Measurements from ENCODE around the gene SPATS2L.
A peak's percentile ranks its signal among the peaks of the same experiment; 100 is the strongest.

Gene SPATS2L

DNA sequence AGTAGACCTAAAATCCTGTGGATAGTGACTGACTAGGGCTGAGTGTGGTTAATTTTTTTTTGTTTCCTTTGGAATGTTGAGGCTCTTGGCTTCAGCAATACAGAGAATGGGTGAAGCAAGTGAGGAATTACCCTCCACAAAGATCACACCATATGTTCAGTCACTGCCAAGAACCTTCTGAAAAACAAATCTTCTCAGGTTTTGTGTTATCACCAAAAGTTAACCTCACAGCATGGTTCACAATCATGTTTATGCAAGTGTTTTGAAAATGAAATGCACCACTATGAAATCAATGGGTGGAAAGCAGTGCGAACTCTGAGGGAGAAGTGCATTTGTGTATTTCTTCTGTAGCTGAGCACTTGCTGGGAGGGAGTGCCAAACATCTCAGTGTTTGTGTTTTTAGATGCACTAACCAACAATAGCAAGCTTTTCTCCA lies 44.4 kb downstream of the SPATS2L start:
- no peak for DNase-seq (ENCODE audit: low read depth in 2 of 2)

DNA sequence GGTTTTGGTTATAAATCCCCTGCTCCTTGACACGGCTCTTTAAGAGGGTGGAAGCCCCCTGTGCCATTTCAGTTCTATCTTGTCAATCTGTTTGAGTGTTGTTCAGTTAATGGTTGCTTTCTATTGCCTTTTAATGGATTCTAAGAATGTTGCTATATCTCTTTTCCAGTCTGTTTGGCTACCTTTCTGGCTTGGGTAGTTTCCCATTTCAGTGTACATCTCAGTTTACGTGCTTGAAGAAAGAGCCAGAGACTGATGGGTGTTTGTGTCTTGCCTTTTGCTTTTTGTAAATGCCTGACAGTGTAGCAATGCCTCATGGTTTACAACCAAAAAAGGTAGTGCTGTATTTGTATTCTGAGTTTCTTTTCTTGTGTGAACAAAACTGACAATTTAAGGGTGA lies 45.3 kb downstream of the SPATS2L start:
- DNase-seq (ENCODE audit: low read depth in 2 of 2), result no peak

DNA sequence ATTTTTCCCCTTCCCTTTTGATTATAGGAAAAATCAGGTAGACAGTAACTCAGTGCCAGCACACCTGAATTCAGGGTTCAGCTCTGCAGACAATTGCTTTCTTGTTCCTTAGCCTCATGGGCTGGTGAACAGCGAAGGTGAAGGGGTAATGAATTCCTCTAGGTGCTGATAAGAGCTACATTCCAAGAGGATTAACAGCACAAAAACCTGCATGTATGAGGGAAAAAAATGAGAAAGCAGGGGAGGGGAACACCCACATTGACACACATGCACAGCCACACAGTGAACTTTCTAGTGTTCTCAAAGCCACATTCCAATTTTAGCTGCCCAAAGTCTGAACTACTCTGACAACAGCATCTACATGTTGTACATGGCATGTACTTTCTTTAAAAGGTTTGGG lies 46.1 kb downstream of the SPATS2L start:
- no peak for DNase-seq (ENCODE audit: low read depth in 2 of 2)

DNA sequence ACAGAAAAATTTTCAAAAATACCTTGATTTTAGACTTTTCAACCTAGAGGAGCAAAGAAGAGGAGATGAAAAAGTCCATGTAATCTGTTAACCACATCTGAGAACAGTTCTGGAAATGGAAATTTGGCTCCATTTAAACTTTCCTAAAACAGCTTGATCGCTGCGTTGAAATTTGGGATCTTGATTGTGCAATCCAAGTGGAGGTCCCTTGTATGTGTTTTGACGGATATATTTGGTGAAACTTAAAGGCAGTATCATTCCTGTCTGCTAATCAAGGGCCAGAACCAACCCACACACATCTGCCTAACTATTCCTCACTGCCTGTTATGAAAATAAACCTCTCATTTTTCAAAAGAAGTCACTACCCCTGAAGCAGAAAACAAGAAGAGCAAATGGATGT lies 46.6 kb downstream of the SPATS2L start:
- DNase-seq (ENCODE audit: low read depth in 2 of 2), result no peak

DNA sequence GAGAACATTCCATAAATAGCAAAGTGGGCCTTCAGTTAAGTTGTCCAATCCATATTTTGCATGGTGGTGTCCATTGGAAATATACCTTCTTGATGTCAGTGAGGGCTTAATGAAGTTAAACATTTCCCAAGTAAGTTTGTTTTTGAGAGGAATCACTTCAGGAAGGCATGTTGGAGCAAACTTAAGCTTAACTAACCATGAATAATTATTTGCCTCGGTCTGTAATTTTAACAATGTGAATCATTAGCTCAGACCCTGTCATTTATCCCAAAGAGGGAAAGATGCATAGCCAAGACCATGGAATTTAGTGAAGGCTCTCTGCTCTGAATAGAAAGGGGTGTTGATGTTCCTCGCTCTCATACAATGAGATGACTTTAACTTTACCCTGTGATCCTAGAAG lies 47.4 kb downstream of the SPATS2L start:
- DNase-seq (ENCODE audit: low read depth in 2 of 2), result no peak

DNA sequence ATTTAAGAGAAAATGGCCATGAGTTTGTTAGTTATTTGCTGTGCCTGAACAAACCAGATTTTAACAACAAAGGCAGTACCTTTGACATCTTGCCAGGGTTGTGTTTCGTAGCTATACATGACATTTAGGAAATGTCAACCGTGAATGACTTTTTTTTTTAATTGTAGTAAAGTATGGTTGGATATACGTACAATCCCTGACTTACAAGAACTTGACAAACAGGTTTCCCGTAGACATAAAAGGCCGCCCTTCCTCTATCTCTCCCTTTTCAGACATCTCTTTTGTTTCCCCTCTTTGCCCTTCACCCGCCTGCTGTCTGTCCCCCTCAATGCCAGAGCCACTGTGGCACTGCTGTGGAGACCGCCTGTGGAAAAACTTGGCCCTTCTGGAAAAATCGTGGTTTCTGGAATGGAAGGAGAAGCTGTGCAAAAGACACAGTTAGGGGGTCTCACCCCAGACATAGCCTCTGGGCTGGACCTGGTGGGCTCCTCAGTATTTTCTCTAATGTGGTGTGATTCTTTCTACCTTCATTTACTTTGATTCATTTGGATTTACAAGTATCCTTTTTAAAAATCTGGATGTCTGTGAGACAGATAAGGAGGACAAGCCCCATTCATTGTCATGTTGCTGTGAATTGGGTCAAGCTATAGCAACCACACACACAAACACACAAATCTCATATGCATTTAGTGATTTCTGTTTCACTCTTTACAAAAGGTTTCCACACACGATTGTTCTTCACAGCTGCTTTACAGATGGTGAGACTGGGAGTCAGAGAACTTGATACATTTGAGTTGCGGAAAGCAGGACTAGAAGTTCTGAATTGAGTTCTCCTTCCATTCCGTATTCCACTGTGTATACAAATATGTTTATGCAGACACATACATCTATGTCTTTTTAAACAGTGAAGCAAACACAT lies 48.6 kb downstream of the SPATS2L start:
- DNase-seq (ENCODE audit: low read depth in 2 of 2), result no peak

DNA sequence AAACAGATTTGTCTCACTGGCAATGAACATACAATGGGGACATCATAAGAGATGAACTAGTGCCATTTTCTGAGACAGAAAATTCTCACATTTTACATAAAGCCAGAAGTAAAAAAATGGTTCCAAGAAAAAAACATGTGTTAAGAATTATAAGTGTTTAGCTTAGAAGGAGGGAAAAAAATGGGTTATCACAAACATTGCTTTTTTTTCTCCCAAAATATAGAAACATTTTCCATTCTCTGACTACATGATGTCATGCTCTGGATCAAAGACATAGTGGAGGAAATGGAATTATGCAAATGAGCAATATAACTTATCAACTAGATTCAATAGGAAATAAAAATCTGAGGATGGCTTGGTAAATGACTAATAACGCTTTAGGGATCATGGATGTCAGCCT lies 49.8 kb downstream of the SPATS2L start:
- DNase-seq (ENCODE audit: low read depth in 2 of 2), result no peak

DNA sequence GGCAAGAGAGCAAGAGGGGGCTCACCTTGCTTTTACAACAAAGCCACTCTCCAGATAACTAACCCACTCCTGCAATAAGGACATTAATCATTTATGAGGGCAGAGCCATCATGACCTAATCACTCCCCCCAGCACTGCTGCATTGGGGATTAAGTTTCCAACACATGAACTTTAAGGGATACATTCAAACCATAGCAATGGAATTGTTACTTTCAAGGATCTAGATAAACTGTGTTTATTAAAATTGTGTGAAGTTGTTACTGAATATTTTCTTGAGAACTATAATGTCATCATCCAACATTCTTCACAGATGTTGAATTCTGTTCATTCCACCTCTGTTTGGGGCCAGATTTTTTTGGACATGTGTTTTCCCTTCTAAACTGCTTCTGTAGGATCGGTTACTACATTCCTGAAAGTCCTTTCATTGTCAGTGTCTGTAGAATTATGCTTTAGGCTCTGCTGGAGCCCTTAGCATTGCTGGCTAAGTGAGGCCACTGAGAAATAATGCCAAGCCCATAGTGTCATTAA lies 50.4 kb downstream of the SPATS2L start:
- no peak for DNase-seq (ENCODE audit: low read depth in 2 of 2)

DNA sequence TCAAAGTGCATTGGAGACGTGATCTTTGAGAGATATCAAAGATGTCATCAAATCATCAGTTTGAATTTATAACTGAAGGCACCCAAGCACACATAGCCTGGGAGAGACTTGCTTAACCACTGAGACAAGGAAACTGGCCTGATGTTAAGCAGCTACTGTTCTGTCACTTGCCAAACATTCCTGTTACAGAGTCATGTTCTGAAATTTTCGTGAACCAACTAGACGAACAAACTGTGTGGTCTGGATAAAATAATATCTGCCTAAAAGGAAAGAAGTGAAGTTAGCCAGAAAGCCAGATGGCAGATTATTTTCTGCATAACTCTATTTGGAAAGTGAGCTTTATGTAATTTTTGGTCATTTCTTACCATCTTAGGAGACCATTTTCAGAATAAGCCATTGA lies 51.4 kb downstream of the SPATS2L start:
- no peak for DNase-seq (ENCODE audit: low read depth in 2 of 2)

DNA sequence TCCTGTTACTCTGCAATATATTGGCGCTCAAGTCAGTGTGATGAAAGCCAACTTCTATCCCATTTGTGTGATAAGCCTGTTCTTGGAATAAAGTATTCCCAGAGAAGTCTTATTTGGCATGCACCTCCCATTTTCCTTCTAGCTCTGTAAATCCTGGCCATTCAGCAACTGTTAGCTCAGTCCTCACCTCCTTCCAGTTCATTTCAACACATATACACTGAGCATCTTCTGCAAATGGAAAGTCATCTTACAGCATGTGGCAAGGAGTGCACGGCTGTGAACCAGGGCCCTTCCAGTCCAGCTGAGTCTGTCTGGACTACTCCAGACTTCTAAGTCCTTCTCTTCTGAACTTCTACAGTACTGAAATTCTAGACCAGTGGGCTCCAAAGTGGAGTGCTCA lies 53.1 kb downstream of the SPATS2L start:
- no peak for DNase-seq (ENCODE audit: low read depth in 2 of 2)

DNA sequence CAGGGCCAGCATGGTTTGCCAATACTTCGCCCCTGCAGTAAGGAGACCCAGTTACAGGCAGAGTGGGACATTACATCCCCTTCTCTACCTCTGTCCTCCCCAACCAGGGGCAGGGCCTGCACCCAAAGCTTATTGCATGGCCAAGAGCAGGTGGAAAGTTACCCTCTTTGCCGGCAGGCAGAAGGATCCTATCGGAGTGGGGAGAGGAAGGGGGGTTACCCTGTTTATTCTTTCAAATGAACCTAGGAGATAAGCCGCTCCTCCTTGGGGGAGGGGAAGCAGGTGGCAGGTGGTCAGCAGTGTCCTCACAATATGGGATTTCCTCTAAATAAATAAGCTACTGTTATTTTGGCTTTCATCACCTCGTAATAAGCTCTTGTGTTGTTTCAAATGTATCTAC lies 53.9 kb downstream of the SPATS2L start:
- no peak for DNase-seq (ENCODE audit: low read depth in 2 of 2)

DNA sequence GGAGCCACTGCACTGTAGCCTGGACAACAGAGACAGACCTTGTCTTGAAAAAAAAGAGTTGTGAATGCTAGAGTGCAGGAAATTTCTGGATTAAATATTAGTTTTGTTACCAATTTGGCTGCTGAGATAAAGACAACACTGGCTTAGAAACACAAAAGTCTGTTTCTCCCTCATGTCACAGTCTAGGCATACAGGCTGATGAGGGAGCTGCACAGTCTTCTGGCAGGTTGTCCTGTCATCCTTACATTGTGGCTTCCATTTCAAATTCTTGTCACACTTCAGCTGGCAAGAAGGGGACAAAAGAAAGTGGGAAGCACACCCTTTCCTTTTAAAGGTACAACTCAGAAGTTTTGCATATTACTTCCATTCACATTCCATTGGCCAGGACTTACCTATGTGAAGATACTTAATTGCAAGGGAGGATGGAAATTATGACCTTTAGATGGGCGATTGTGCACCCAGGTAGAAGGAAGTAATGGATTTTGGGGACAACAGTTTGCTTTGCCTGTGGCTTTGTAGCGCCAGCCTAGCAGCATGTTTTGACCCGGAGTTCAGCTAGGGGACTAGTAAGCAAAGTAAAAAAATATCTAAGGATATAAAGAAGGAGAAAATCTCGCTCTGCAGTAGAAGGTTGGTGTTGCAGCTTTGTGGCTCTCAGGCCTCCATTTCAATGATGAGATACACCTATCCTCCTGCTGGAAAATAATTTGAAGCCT lies 55.9 kb downstream of the SPATS2L start:
- no peak for DNase-seq (ENCODE audit: low read depth in 2 of 2)

DNA sequence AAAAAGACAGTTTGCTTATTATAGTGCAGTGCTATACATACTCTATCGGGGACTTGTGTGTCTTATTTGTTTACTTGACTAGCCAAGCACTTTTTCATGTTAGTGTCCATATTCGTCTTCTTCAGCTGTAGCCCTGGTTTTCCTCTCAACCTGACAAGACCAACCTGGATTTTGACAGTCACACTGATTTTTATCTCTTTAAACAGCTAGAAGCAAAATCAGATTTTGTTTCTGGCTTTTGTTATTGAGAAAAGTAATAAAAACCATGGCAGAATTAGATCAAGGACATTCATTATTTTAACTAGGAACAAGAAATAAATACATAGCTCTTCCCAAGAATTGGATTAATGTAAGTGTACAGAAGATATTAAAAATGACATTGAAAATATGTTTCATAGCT lies 56.8 kb downstream of the SPATS2L start:
- no peak for DNase-seq (ENCODE audit: low read depth in 2 of 2)

DNA sequence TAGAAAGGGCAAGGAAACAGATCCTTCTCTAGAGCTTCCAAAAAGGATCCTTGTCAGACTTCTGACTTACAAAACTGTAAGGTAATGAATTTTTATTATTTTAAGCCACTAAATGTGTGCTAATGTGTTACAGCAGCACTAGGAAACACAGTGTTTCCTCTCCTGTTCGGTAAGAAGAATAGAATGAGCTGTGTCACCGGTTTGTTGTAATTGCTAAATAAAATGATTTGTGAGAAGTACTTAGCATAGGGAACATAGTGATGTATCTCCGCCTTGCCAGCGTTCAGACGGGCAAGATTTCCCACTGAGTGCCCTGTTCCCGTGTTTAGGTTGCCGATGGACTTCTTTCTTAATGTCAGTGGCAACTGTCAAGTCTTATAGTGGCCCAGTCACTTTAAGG lies 57.6 kb downstream of the SPATS2L start:
- DNase-seq (ENCODE audit: low read depth in 2 of 2), result no peak

DNA sequence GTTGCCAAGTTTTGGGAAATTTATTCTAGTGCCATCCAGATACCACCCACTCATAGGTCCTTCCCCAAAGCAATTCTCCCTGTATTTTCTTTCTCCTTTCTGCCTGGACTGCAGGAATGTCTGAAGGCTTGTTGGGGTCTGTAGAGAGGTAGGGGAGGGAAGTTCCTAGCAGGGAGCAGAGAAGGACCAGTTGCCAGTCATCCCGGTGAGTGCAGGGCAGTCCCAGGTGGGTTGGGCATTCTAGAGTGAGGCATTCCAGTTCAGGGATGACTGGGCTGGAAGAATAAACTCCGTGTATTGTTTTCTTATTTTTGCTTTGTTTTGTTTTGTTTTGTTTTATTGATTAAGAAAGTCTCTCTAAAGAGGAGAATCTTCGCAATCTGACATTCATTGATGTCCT lies 58.1 kb downstream of the SPATS2L start:
- DNase-seq (ENCODE audit: low read depth in 2 of 2), result no peak

DNA sequence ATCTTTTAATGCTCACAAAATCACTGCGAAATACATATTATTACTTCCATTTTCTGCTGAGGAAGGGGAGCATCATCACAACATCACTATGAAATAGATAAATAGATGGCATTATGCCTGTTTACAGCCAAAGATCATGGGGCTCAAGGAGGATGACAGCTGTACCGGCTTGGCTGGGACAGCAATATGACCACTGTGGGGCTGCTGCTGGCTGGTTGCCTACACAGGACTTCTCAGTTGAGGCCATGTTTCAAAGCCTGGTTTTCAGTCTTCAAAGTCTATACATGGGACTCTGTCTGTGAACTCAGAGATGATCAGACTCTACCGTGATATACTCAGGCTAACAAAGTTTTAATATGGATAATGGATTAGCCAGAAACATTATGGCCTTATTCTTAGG lies 58.7 kb downstream of the SPATS2L start:
- DNase-seq (ENCODE audit: low read depth in 2 of 2), result no peak

DNA sequence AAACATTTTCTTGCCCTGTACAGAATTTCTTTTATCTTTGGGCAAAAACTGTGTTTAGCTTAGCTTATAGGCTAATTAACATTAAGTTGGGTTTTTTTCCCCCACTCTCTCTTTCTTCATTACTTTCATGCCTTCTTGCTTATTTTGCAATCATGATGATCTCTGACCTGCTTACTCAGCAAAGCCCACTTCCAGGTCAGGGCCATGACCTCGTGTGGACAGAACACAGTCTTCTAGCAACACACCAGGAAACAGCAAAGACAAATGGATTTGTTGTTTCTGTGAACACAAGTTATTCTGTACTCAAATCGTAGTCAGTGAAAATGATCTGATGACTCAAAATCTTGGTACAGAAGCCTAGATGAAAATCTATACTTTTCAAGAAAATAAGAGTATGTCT lies 60.7 kb downstream of the SPATS2L start:
- DNase-seq (ENCODE audit: low read depth in 2 of 2), result no peak

DNA sequence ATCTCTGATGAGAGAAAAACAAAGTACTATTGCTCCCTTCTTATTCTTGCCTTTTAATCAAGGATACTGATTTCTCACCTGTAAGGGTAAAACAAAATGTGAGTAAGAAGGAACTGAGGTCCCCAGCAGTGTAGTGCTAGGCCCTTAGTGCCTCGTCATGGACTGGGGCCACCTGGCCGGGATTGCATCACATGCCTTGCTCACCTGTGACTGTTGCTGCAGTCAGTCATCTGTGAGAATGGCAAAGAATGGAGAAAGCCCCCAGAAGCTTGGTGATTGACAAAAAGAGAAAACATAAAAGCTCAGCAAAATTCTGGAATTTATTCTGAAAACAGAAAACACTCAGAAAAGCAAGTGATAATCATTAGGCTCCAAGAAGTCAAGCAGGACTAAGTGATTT lies 63.4 kb downstream of the SPATS2L start:
- no peak for DNase-seq (ENCODE audit: low read depth in 2 of 2)

DNA sequence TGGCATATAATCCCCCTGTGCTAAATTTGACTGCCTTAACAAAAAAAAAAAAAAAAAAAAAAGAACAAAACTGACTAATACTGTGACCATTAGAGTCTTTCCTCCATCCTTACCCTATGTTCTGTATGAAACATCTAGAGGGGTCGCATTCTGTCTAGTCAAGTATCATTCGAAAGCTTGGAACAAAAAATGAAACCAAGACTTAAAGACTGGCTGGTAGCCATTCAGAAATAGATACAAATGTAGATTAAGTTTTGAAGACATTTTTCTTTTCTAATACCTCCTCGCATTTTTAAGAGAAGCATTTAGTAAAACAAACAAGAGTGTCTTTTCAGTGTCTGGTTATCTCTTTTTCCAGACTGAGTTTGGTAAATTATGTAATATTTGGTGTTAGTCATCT lies 66.7 kb downstream of the SPATS2L start:
- DNase-seq (ENCODE audit: low read depth in 2 of 2), result no peak

DNA sequence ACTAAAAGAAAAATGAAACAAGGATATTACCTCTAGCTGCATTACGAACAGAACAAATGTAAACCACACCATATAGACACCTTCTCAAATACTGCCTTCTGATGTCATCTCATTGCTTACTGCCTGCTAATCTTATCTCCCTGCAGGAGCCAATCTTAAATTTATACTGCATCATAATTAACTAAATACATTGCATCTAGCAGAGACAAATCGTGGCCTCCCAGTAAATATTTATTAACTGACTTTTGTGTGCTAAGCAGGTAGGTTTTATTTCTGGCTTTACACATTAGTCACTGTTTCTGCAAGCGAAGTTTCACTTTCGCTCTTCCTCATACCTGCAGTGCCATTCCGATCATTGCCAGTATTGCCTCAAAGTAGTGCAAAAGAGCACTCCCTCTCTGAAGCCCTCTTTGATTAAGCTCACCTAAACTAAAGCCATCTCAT lies 67.5 kb downstream of the SPATS2L start:
- peak in 1 of 2 donors; percentile 5 for DNase-seq (ENCODE audit: low read depth in 2 of 2)

DNA sequence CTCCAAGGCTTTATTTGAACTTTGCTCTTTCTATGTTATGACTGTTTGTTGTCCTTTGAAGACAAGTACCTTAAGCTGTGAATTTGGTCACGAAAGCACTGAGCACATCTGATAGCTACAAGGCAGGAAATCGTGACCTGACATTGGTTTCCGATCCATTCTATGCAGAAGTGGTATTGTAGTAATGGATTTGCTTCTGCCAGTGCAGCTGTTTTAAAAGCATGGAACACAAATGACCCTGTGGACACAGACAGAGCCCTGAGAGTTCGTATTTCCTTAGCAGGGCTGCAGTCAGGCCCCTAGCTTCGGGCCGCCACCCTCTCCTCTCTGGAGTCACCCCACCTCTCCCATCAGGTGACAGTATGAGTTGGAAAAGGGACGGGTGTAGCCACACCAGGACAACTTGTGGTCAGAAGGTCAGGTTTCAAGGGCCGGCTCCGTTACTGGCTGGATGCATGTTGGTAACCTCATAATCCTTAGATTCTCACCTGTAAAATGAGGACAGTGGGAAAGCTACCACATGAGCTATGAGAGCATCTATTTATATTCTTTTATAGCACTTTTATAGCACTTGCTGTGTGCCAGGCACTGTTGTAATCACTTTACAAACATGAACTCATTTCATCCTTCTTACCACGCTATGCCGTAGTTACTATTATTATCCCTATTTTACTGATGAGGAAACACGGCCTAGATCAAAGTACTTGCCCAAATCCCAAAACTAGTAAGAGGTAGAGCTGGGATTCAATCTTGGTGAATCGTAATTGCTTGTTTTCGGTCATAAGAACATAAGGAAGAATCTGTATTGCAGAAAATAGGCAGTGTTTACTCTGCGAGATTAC lies 70.2 kb downstream of the SPATS2L start:
- no peak for DNase-seq (ENCODE audit: low read depth in 2 of 2)

All from activated CD8-positive, alpha-beta memory T cell treated with anti-CD3 and anti-CD28 coated beads for 4 hours (primary cell).